Activated naive CD8-positive, alpha-beta T cell treated with anti-CD3 and anti-CD28 coated beads, Interleukin-2, amount 50 U/mL, for 16 hours (primary cell): Measurements from ENCODE around the gene CHST15.
"Not testable (repeated sequence)": the region's sequence is repeated elsewhere in the genome, so short reads cannot be mapped to it uniquely, and the experiment has no call there.

ENCODE experiments used
- DNase-seq: peaks from one replicate; pipeline ENCODE4 v3.0.0-alpha.2; 2020; ENCODE audit warnings: low read depth, low spot score

CHST15 gene

DNA sequence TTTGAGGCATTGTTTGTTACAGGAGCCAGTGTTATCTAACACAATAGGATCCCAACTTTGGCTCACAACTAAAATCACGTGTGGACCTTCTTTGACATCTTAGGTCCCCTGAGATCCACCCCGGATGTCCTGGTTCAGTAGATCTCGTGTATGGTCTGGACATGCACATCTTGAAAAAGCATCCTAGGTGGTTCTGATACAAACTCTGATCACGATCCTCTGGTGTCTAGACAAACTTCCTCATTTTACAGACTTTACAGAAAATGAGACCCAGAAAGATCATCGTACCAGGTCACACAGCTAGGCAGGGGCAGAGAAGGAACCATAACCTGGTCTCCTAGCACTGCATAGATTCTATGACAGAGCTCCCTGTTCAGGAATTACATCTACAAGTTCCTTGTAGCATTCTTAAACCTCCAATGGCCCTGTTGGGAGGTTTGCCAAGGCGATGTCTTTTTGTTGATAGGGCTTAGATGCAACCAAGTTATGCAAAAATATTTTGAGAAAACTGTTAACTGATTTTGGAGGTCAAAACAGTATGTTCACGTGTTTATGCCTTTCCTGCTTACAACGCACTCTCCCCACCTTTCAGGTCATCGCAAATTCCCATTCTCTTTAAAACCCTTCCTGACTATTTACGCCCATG lies 30.8 kb upstream of the CHST15 start:
- DNase-seq: no peak

GRCh38 chr10:124123156-124123555 lies 29.8 kb upstream of the CHST15 start:
- no peak for DNase-seq

- DNase-seq: no peak
Measured at GRCh38 chr10:124122211-124122610, 28.8 kb upstream of the CHST15 start.

DNA sequence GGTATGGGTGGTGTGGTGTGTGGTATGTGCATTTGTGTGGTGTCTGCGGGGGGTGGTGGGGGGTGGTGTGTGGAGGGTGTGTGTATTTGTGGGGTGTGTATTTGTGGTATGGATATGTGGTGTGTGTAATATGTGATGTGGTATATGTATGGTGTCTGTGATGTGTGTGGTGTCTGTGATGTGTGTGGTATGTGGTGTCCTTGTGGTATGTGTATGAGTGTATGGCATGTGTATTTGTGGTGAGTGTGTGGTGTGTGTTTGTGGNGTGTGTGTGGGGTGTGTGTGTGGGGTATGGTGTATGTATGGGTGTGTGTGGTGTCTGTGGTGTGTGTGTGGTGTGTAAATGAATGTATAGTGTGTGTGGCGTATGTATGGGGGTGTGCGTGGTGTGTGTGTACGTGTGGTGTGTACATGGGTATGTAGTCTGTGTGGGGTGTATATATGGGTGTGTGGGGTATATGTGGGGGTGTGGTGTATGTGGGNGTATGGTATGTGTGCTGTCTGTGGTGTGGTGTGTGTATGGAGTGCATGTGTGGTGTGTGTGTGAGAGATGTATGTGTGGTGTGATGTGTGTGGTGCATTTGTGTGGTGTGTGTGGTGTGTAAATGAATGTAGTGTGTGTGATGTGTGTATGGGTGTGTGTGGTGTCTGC lies 27.1 kb upstream of the CHST15 start:
- no peak for DNase-seq

GRCh38 chr10:124119946-124120345 lies 26.5 kb upstream of the CHST15 start:
- DNase-seq: no peak

DNA sequence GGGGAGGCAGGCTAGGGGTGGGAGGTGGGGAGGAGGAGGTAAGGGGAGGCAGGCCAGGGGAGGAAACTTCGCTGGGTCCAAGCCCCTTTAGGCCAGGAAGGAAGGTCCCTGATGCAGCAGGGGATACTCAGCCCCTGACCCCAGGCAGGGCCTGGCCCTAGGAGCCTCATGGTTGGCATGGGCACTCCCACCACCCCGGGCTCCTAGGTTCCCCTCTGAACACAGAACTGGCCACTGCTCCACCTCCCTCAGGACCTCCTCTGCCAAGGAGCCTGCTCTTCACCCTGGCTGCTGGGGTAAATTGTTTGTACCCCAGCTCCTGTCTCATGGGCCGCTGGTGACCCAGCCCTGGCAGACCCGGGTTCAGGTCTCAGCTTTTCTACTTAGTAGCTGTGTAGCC lies 25.8 kb upstream of the CHST15 start:
- DNase-seq: no peak

- no peak for DNase-seq
Measured at GRCh38 chr10:124117833-124118232, 24.4 kb upstream of the CHST15 start.

DNA sequence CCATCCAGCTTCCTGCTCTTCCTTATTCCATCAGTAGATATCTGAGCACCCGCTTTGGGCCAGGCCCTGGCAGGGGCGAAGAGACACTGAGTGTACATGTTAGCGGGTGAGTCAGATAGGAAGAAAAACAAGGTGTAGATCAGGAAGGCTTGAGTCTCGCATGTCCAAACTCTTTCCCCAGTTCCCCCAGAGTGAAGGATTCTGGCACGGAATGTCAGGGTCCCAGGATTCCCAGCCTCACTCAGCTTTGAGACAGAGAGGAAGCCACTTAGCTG lies 24.1 kb upstream of the CHST15 start:
- DNase-seq: no peak

DNA sequence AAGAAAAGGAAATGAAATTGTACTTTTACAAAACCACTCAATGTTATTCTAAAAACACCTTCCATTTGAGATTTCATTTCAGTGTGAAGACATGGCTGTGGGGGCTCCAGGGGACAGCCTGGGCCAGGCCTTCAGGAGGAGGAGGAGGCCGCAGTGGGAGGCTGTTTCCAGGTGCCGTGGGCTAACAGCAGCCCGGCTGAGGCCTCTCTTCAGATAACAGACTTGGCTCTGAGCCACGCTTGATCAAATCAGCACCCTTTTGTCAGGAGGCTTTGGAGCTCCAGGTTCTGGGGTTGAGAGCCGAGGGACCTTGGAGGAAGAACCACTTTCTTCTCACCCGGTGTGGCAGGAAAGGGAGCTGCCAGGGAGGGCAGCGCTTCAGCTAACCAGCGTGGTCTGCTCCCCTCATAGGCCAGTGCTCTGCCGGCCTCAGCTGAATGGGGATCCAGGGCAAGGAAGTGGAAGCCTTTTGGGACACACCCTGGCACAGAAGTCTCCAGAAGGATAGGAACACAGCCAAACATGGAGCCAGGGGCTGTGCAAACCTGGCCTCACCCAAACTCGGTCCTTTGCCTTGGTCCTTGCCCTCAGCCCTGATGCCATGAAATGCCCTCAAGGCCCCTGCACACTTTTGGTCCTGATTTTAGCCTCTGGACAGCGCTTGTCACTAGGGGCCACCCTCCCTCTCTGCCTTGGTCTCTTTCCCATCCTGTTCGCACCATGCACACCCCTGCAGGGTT lies 23.5 kb upstream of the CHST15 start:
- DNase-seq: no peak

GRCh38 chr10:124114696-124115095 lies 21.3 kb upstream of the CHST15 start:
- DNase-seq: no peak

- DNase-seq: no peak
Measured at GRCh38 chr10:124112891-124113580, 19.6 kb upstream of the CHST15 start.

DNA sequence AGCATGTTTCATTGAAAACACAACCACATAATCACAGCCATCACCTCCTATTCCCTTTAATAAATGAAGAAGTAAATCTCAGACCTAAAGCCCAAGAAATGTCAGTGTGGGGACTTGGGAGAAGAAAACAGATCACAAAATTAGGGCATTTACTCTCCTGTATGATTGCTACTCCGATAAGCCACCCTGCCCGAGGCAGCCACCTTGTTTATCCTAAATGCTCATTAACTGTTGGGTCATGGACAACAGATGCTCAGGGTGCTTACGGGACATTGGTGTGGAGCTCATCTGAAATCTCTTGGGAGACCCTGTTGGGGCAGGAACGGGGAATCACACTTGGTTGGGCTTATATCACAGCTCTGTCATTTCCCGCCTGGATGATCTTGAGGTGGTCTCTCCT lies 17.5 kb upstream of the CHST15 start:
- no peak for DNase-seq

DNA sequence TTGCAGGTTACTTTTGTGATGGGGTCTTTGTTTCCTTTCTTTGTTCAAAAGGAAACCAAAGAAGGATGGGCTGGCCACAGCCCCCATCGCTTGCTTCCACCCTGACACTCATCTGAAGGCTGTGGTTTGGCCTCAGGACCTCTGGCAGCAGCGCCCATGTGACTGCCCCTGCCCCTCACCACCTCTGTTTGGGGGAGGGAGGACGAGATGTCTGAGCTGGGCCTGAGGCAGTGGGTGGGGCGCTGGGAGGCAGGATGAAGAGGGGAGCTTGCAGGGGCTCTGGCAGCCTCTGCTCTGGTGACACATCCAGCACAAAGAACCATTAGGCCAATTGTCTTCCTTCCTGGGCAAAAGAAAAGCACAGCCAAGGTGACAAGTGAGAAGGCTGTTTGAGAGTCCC lies 15.9 kb upstream of the CHST15 start:
- no peak for DNase-seq

DNA sequence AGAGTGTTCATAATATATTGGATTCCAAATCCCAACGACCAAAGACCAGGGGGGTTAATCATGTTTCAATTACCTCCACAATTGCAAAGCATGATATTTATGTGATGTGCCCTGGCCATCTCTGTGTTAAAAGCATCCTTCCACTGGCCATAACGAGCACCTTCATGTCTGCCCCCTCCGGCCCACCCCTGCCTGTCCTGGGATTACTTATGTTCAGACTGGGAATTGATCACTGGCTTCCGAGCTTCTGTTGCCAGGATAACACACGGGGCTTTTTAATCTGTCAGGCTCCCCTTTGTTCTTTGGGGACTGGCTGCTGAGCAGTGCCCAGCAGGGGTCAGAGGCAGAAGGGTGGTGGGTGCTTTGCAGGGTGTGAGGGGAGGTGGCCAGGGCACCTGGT lies 13.7 kb upstream of the CHST15 start:
- DNase-seq: no peak

- no peak for DNase-seq
Measured at GRCh38 chr10:124106241-124106879, 13.0 kb upstream of the CHST15 start.

GRCh38 chr10:124105594-124105993 lies 12.2 kb upstream of the CHST15 start:
- no peak for DNase-seq

DNA sequence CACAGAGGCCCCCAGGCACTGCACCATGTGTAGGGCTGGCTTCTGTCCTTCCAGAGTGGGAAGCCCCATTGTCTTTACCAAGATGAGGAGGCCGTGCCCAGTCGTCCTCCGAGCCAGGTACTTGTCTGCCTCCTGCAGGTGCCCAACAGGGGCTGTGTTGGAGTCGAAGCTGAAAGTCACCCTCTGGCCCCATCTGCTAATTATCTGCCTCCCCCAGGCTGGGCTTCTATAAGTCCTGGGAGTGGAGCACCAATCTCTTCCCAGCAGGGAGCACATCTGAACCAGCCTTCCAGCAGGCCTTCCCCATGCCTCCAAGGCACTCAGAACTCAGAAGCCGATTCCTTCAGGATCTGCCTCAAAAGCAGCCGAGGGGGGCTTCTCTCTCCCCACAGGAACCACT lies 11.6 kb upstream of the CHST15 start:
- no peak for DNase-seq

- DNase-seq: no peak
Measured at GRCh38 chr10:124104011-124104627, 10.7 kb upstream of the CHST15 start.

DNA sequence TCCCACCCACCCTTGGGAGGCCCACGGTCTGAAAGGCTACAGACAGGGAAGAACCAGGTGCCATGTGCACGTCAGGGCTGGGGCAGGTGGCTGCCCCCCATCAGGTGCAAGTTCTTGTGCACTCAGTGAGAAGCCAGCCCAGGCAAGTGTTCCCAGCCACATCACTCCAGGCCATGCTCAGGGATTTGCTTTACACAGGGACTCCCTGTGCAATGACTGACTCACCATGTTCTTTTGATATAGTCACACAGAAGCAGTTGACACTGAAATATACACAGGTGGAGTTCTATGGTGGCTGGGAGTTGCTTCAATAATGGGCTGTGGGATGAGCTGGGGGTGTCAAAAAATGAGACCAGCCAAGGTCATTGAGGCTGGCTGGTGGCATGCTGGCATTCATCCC lies 8.0 kb upstream of the CHST15 start:
- DNase-seq: no peak

- DNase-seq: not testable (repeated sequence)
Measured at GRCh38 chr10:124100651-124101050, 7.3 kb upstream of the CHST15 start.

GRCh38 chr10:124100124-124100523 lies 6.7 kb upstream of the CHST15 start:
- no peak for DNase-seq

- no peak for DNase-seq
Measured at GRCh38 chr10:124099604-124100003, 6.2 kb upstream of the CHST15 start.
